HG03039 (cell line): ENCODE data around the gene B3GALT6.

Experiments
- ATAC-seq: cut with Tn5 transposase; IDR thresholded peaks from one replicate; pipeline ENCODE4 v1.9.1; 2021; ENCODE audit warnings: mild to moderate bottlenecking, moderate library complexity; ENCODE audit not compliant: unreplicated experiment

B3GALT6 gene

GRCh38 chr1:1200876-1201810 lies 30.9 kb upstream of the B3GALT6 start:
- peak; percentile 45 for ATAC-seq

- ATAC-seq = no peak
These were observed 29.0 kb upstream of the B3GALT6 start for GRCh38 chr1:1202831-1203560.

- ATAC-seq = no peak
These were observed 28.2 kb upstream of the B3GALT6 start for GRCh38 chr1:1203561-1204424.

- ATAC-seq = no peak
These were observed 27.6 kb upstream of the B3GALT6 start for GRCh38 chr1:1204425-1204920.

- no peak for ATAC-seq
These were observed 26.9 kb upstream of the B3GALT6 start for GRCh38 chr1:1204998-1205768.

GRCh38 chr1:1205769-1206375 lies 26.2 kb upstream of the B3GALT6 start:
- no peak for ATAC-seq

- ATAC-seq = no peak
These were observed 25.6 kb upstream of the B3GALT6 start, which contains the start of gene TNFRSF18 for GRCh38 chr1:1206376-1206965. Gene TNFRSF18, minus strand, starts transcription at chr1:1206592. Its CDS starts 21 bp downstream, at chr1:1206571.

- no peak for ATAC-seq
These were observed 25.0 kb upstream of the B3GALT6 start for GRCh38 chr1:1206966-1207531.

- no peak for ATAC-seq
These were observed 24.5 kb upstream of the B3GALT6 start for GRCh38 chr1:1207571-1207892.

- ATAC-seq = no peak
These were observed 23.2 kb upstream of the B3GALT6 start for GRCh38 chr1:1208713-1209433.

- no peak for ATAC-seq
These were observed 21.1 kb upstream of the B3GALT6 start for GRCh38 chr1:1210726-1211540.

- ATAC-seq = no peak
These were observed 20.2 kb upstream of the B3GALT6 start for GRCh38 chr1:1211541-1212441.

- ATAC-seq = no peak
These were observed 19.2 kb upstream of the B3GALT6 start for GRCh38 chr1:1212780-1213344.

GRCh38 chr1:1213345-1214265 lies 18.4 kb upstream of the B3GALT6 start, which contains the start of gene TNFRSF4:
Gene TNFRSF4, minus strand, starts transcription at chr1:1214153. Its CDS starts 26 bp downstream, at chr1:1214127.
- no peak for ATAC-seq

- ATAC-seq = no peak
These were observed 16.9 kb upstream of the B3GALT6 start for GRCh38 chr1:1215080-1215676.
